Head of caudate nucleus (tissue), 42 donors: ENCODE data around the gene ICA1.
A peak's percentile ranks its signal among the peaks of the same experiment; 100 is the strongest.
"Not testable (repeated sequence)": the region's sequence is repeated elsewhere in the genome, so short reads cannot be mapped to it uniquely, and the experiment has no call there.

Experiments
- DNase-seq, 42 donors: peaks; one replicate each; pipeline versions ENCODE4 v3.0.0 to v3.0.0-alpha.2; 2020 to 2021; ENCODE audit warnings: mixed read lengths in 7 of 42
- intact Hi-C: fragments of 100-400 bp; cut with DNase I; formaldehyde crosslinking; loops from one replicate; pipeline ENCODE4 v1.15.0; 2022

ICA1 gene

GRCh38 chr7:8125680-8126444 is 136.1 kb downstream of the ICA1 start:
- intact Hi-C loops: no loop called here
- DNase-seq: peak in 12 of 42 donors; percentile 13 to 63 (median 34)

- intact Hi-C loops: no loop called here
Measured at GRCh38 chr7:8121243-8121642, 140.7 kb downstream of the ICA1 start.

GRCh38 chr7:8120390-8121058 is 141.4 kb downstream of the ICA1 start:
- intact Hi-C loops: no loop called here
- peak in 15 of 42 donors; percentile 13 to 81 (median 39) for DNase-seq

More at GRCh38 chr7:8121243-8121642, 140.7 kb downstream of the ICA1 start:
- DNase-seq: peak in 6 of 42 donors; percentile 14 to 56 (median 30)

- intact Hi-C loops: no loop called here
- no peak for DNase-seq
Measured at GRCh38 chr7:8119262-8119661, 142.7 kb downstream of the ICA1 start.

- no peak for DNase-seq
- intact Hi-C loops: no loop called here
Measured at GRCh38 chr7:8117195-8117594, 144.8 kb downstream of the ICA1 start.

GRCh38 chr7:8115547-8116402 is 146.2 kb downstream of the ICA1 start:
- intact Hi-C loops: no loop called here
- DNase-seq: no peak

GRCh38 chr7:8114175-8114574 is 147.8 kb downstream of the ICA1 start:
- intact Hi-C loops: no loop called here
- DNase-seq: no peak

- DNase-seq: no peak
- intact Hi-C loops: no loop called here
Measured at GRCh38 chr7:8113184-8113583, 148.8 kb downstream of the ICA1 start.

- intact Hi-C loops: no loop called here
- no peak for DNase-seq
Measured at GRCh38 chr7:8112685-8113084, 149.3 kb downstream of the ICA1 start.

- intact Hi-C loops: no loop called here
- no peak for DNase-seq
Measured at GRCh38 chr7:8111282-8111960, 150.5 kb downstream of the ICA1 start.

GRCh38 chr7:8109196-8110022 is 152.6 kb downstream of the ICA1 start:
- no peak for DNase-seq

GRCh38 chr7:8105449-8106095 is 156.4 kb downstream of the ICA1 start:
- no peak for DNase-seq
- intact Hi-C loops: no loop called here

More at GRCh38 chr7:8109196-8110022, 152.6 kb downstream of the ICA1 start:
- intact Hi-C loops: no loop called here

GRCh38 chr7:8103282-8103681 is 158.7 kb downstream of the ICA1 start:
- intact Hi-C loops: no loop called here
- DNase-seq: no peak

GRCh38 chr7:8101292-8101691 is 160.7 kb downstream of the ICA1 start:
- intact Hi-C loops: not testable (repeated sequence)

GRCh38 chr7:8094164-8095140 is 167.5 kb downstream of the ICA1 start:
- no peak for DNase-seq
- intact Hi-C loops: no loop called here

More at GRCh38 chr7:8101292-8101691, 160.7 kb downstream of the ICA1 start:
- not testable (repeated sequence) for DNase-seq

- intact Hi-C loops: no loop called here
- no peak for DNase-seq
Measured at GRCh38 chr7:8092140-8092539, 169.8 kb downstream of the ICA1 start.
